K562 (cell line): ENCODE data around the gene MOAP1. TPM values are rescaled to one million over a fixed set of nuclear protein-coding genes. Genes with fewer than 3 reads are reported as not detected.

ENCODE experiments used
- CEBPG ChIP-seq, 3 experiments: fragments of 200-800 bp in 1 of 3; sonication (Bioruptor generic) in 1 of 3; sonication (generic) in 1 of 3; formaldehyde crosslinking in 1 of 3; IDR thresholded peaks in 2 of 3; conservative IDR thresholded peaks in 1 of 3; 2 replicates each; pipeline versions ENCODE4 v1.6.1 to v1.8.0; 2016 to 2022; ENCODE audit warnings: missing compliant biosample characterization in 2 of 3, missing genetic modification characterization in 2 of 3, mild to moderate bottlenecking in 1 of 3, missing genetic modification reagents in 1 of 3
- RAD21 ChIP-seq, 2 experiments: fragments of 250-450 bp in 1 of 2; fragments of 450-650 bp in 1 of 2; sonication (Bioruptor Pico) in 1 of 2; formaldehyde crosslinking in 1 of 2; IDR thresholded peaks in 1 of 2; conservative IDR thresholded peaks in 1 of 2; 2 replicates each; pipeline versions ENCODE4 v1.4.0 to v1.8.0; 2020 to 2022; ENCODE audit warnings: mild to moderate bottlenecking in 2 of 2, moderate library complexity in 1 of 2
- ZBED1 ChIP-seq: IDR thresholded peaks from 2 replicates; pipeline ENCODE4 v1.6.1; 2014
- polyA plus RNA-seq, 8 experiments: library from polyadenylated mRNA; depleted of rRNA in 4 of 8; stranded (reverse) in 5 of 8; unstranded in 3 of 8; fragments of >200 nt; fragmentation: Nextera tagmentation in 2 of 8; fragmentation: Illumina TruSeq in 1 of 8; extraction: Ambion mirVana in 2 of 8; extraction: Trizol in 1 of 8; gene quantifications; 2 replicates each; pipeline versions ENCODE4 v1.2.1 to v1.2.3, GENCODE V29; 2011 to 2014; ENCODE audit warnings: inconsistent platforms in 1 of 8, missing spikeins in 1 of 8
- total RNA-seq, 7 experiments: library from RNA; depleted of rRNA in 6 of 7; stranded (reverse); fragments of >200 nt in 6 of 7; fragmentation: Illumina TruSeq in 2 of 7; extraction: Trizol in 2 of 7; gene quantifications; 2 replicates each; pipeline versions ENCODE4 v1.2.1 to v1.2.3, GENCODE V29; 2011 to 2021; ENCODE audit warnings: low replicate concordance in 1 of 7
- TF ChIP-seq, protein P1 (sequence below), 2 experiments: fragments of 450-650 bp; formaldehyde crosslinking in 1 of 2; IDR thresholded peaks; 2 replicates each; pipeline versions ENCODE4 v1.4.0 to v1.6.1; 2014 to 2020; ENCODE audit warnings: mild to moderate bottlenecking in 2 of 2, borderline replicate concordance in 1 of 2, low read depth in 1 of 2
- TF ChIP-seq, protein P2 (sequence below): fragments of 450-650 bp; IDR thresholded peaks from 2 replicates; pipeline ENCODE4 v1.6.1; 2014; ENCODE audit warnings: low read depth, mild to moderate bottlenecking, moderate library complexity, borderline replicate concordance

MOAP1 gene
- total and polyA plus RNA-seq, 9 of the 15 experiments (the other 6 are each of a cell fraction or from before 2014, with no cell fraction given), result 1.5 to 14.4 (median 6.0) TPM

- TF ChIP-seq, protein P1, sequence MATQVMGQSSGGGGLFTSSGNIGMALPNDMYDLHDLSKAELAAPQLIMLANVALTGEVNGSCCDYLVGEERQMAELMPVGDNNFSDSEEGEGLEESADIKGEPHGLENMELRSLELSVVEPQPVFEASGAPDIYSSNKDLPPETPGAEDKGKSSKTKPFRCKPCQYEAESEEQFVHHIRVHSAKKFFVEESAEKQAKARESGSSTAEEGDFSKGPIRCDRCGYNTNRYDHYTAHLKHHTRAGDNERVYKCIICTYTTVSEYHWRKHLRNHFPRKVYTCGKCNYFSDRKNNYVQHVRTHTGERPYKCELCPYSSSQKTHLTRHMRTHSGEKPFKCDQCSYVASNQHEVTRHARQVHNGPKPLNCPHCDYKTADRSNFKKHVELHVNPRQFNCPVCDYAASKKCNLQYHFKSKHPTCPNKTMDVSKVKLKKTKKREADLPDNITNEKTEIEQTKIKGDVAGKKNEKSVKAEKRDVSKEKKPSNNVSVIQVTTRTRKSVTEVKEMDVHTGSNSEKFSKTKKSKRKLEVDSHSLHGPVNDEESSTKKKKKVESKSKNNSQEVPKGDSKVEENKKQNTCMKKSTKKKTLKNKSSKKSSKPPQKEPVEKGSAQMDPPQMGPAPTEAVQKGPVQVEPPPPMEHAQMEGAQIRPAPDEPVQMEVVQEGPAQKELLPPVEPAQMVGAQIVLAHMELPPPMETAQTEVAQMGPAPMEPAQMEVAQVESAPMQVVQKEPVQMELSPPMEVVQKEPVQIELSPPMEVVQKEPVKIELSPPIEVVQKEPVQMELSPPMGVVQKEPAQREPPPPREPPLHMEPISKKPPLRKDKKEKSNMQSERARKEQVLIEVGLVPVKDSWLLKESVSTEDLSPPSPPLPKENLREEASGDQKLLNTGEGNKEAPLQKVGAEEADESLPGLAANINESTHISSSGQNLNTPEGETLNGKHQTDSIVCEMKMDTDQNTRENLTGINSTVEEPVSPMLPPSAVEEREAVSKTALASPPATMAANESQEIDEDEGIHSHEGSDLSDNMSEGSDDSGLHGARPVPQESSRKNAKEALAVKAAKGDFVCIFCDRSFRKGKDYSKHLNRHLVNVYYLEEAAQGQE (IDR thresholded peaks at IDR 0.05; ENCODE audit: borderline replicate concordance), result peak; percentile 27; the same call in 1 of the 2 replicates
- TF ChIP-seq, protein P1 (CRISPR knock-in tag; IDR thresholded peaks at IDR 0.05; ENCODE audit: low read depth), result no peak
- TF ChIP-seq ZBED1, result no peak
- TF ChIP-seq CEBPG (CRISPR knock-in tag; IDR thresholded peaks at IDR 0.05), result no peak
- no peak for TF ChIP-seq CEBPG (tag; conservative IDR thresholded peaks at IDR 0.05 in 1 of 2, IDR thresholded peaks at IDR 0.05 in 1 of 2)
- TF ChIP-seq, protein P2, sequence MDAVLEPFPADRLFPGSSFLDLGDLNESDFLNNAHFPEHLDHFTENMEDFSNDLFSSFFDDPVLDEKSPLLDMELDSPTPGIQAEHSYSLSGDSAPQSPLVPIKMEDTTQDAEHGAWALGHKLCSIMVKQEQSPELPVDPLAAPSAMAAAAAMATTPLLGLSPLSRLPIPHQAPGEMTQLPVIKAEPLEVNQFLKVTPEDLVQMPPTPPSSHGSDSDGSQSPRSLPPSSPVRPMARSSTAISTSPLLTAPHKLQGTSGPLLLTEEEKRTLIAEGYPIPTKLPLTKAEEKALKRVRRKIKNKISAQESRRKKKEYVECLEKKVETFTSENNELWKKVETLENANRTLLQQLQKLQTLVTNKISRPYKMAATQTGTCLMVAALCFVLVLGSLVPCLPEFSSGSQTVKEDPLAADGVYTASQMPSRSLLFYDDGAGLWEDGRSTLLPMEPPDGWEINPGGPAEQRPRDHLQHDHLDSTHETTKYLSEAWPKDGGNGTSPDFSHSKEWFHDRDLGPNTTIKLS, result no peak
- TF ChIP-seq RAD21 (CRISPR knock-in tag; conservative IDR thresholded peaks at IDR 0.05 in 1 of 2, IDR thresholded peaks at IDR 0.05 in 1 of 2), result peak; percentile 56 to 62
Measured at GRCh38 chr14:93219103-93219726, 34.5 kb upstream of the MOAP1 start (continued).
